Measurements from ENCODE around the gene C2CD2. TPM values are rescaled to one million over a fixed set of nuclear protein-coding genes. Genes with fewer than 3 reads are reported as not detected.

Gene C2CD2
- total RNA-seq, 4 donors from 2014 or later = 1.7 to 7.2 (median 2.4) TPM

DNA sequence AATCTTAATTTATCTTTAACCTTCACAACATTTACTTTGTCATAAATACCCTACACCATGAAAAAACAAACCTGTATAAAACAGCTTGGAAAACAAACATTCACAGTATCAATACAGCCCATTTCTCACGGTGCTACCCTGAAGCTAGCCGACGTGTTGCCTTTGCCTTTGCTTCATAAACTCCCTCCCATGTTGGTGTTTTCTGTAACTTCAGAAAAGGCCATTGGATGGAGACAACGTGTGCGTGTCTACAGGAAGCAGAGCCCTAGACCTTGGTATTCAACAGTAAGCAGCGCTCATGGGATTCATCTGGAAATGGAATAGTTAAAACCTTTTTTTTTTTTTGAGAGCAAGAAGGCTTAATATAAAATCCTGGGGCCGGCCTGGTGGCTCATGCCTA is 67.5 kb downstream of the C2CD2 start:
- no peak overlapping the region for H3K4me3 ChIP-seq
- intact Hi-C loops (cut with DNase I; ENCODE audit: low total_unique reads) = no loop called here
- in situ Hi-C loops (cut with MboI; ENCODE audit: low sequenced_read_pairs in 4 of 4) = no loop called here
- no peaks in the 10 kb centered on the region for H3K36me3 ChIP-seq
- no peak for ATAC-seq
- no peak overlapping the region for H3K27ac ChIP-seq
- H3K4me1 ChIP-seq = no peaks in the 10 kb centered on the region
- no peak for DNase-seq
- no peak for TF ChIP-seq POLR2A (IDR thresholded peaks at IDR 0.05)
- TF ChIP-seq, protein P1, sequence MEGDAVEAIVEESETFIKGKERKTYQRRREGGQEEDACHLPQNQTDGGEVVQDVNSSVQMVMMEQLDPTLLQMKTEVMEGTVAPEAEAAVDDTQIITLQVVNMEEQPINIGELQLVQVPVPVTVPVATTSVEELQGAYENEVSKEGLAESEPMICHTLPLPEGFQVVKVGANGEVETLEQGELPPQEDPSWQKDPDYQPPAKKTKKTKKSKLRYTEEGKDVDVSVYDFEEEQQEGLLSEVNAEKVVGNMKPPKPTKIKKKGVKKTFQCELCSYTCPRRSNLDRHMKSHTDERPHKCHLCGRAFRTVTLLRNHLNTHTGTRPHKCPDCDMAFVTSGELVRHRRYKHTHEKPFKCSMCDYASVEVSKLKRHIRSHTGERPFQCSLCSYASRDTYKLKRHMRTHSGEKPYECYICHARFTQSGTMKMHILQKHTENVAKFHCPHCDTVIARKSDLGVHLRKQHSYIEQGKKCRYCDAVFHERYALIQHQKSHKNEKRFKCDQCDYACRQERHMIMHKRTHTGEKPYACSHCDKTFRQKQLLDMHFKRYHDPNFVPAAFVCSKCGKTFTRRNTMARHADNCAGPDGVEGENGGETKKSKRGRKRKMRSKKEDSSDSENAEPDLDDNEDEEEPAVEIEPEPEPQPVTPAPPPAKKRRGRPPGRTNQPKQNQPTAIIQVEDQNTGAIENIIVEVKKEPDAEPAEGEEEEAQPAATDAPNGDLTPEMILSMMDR (IDR thresholded peaks at IDR 0.05 in 4 of 5, conservative IDR thresholded peaks at IDR 0.05 in 1 of 5) = no peak
- H3K9me3 ChIP-seq = no peaks in the 10 kb centered on the region
- H3K27me3 ChIP-seq = no peaks in the 10 kb centered on the region

DNA sequence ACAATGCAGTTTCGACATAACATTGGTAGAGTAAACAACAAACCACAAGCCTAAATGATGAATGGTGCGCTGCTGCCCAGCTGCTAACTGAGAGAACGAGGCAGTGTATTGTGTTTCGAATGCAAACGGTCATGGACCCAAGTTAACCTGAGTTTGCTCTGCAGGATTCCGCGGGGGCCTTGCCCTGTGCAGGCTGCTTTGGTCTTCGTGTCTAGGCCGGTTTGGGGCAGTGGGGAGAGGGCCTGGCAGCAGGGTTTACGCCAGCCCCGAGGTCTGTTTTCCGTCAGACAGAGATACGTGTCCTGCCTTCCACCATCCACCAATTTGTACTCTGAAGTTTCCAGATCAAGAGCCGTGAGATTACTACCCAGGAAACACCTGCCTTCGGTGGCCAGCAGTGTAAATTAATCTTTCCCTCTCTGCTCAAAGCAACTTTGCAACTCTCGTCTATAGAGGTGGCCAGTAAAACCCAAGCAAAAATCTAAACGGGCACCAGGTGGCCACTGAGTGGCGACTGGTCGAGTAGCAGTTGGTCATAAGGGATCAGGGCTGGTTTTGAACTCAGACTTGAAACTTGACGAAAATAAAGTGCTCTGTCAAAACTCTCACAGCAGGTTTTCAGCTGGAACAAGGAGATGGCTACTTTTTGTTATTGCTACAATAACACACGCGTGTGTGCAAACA is 68.3 kb downstream of the C2CD2 start:
- Histone ChIP-seq H3K4me1 (no peaks in the 10 kb centered on the region), H3K27me3 (no peaks in the 10 kb centered on the region), H3K4me3 (no peak overlapping the region), H3K36me3 (no peaks in the 10 kb centered on the region), H3K9me3 (no peaks in the 10 kb centered on the region), H3K27ac (no peak overlapping the region)
- no peak for ATAC-seq
- in situ Hi-C loops (cut with MboI; ENCODE audit: low sequenced_read_pairs in 4 of 4) = no loop called here
- intact Hi-C loops (cut with DNase I; ENCODE audit: low total_unique reads) = no loop called here
- TF ChIP-seq, protein P1 (IDR thresholded peaks at IDR 0.05 in 4 of 5, conservative IDR thresholded peaks at IDR 0.05 in 1 of 5) = no peak
- TF ChIP-seq POLR2A (IDR thresholded peaks at IDR 0.05) = no peak
- no peak for DNase-seq

DNA sequence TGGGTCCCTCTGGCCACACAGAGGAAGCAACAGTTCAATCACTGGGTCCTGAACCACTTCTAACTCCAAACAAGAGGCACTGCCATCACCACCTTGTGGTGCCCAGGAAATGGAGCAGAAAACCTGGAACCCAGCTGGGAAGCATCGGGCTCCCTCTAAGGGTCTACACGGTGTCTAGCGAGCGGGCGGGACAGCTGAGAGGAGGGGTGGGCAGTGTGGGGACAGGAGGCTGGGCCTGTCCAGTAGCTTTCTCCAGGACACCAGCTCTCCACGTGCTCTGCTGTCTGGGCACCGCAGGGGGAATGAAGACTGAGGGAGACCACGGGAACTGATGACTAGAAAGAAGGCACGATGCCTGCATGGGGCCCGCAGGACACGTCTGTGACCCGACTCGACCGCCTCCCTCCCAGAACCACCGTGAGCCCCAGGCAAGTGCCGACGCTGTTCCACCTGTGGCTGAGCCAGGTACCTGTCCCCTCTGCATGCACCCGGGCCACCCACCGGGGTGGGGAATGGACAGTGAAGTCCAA is 69.3 kb downstream of the C2CD2 start:
- Histone ChIP-seq H3K4me3 (no peak overlapping the region), H3K9me3 (no peaks in the 10 kb centered on the region), H3K36me3 (no peaks in the 10 kb centered on the region), H3K27ac (no peak overlapping the region), H3K4me1 (peaks cover 0 to 6% of the 10 kb centered on the region in 2 donors), H3K27me3 (no peaks in the 10 kb centered on the region)
- TF ChIP-seq POLR2A (IDR thresholded peaks at IDR 0.05) = no peak
- TF ChIP-seq, protein P1 (IDR thresholded peaks at IDR 0.05 in 4 of 5, conservative IDR thresholded peaks at IDR 0.05 in 1 of 5) = no peak
- ATAC-seq = no peak
- no peak for DNase-seq
- in situ Hi-C loops (cut with MboI; ENCODE audit: low sequenced_read_pairs in 4 of 4) (no loop called here), intact Hi-C loops (cut with DNase I; ENCODE audit: low total_unique reads) (no loop called here)

DNA sequence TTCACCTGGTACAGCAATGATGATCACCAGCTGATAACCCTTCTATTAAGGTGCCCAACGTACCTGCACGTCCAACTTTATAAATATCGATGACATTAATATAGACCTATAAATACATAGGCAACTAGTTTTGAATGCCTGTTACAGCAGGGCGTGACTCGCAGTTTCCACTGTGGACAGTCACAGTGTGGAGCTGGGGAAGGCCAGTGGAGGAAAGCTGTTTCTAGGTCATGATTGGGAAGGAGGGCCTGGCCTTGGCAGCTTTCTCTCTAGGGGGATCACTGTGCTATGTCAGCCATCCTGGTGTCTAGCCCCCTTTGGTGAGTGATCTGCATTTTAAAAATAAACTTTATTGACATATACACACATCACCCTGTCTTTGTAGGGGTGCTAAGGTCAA is 70.2 kb downstream of the C2CD2 start:
- no peaks in the 10 kb centered on the region for H3K9me3 ChIP-seq
- intact Hi-C loops (cut with DNase I; ENCODE audit: low total_unique reads) (no loop called here), in situ Hi-C loops (cut with MboI; ENCODE audit: low sequenced_read_pairs in 4 of 4) (no loop called here)

More for the DNA sequence above, 70.2 kb downstream of the C2CD2 start:
- Histone ChIP-seq H3K4me1 (peaks cover 0 to 6% of the 10 kb centered on the region in 2 donors), H3K4me3 (no peak overlapping the region), H3K27ac (no peak overlapping the region), H3K27me3 (no peaks in the 10 kb centered on the region), H3K36me3 (no peaks in the 10 kb centered on the region)
- DNase-seq (no peak), ATAC-seq (no peak)
- TF ChIP-seq, protein P1 (IDR thresholded peaks at IDR 0.05 in 4 of 5, conservative IDR thresholded peaks at IDR 0.05 in 1 of 5) = no peak
- TF ChIP-seq POLR2A (IDR thresholded peaks at IDR 0.05) = no peak

Measured in gastrocnemius medialis (tissue), 4 donors.